ENCODE results near the gene TMEM163.

The TMEM163 gene

GRCh38 chr2:134553657-134554056, 165.1 kb downstream of the TMEM163 start:
- Histone ChIP-seq H3K23ac (ENCODE audit: low read length) (no peak overlapping the region), H3K36me3 (ENCODE audit: control insufficient read depth, insufficient read depth, low read length) (no peaks in the 10 kb centered on the region), H3K27me3 (ENCODE audit: insufficient read depth, low read length, poor library complexity) (no peaks in the 10 kb centered on the region), H4K8ac (ENCODE audit: low read depth, low read length) (no peak overlapping the region), H3K9ac (ENCODE audit: low read length) (no peak overlapping the region), H2BK120ac (ENCODE audit: low read depth, low read length) (no peak overlapping the region), H3K4me1 (ENCODE audit: control insufficient read depth, low read depth, low read length) (no peaks in the 10 kb centered on the region), H2BK15ac (replicated peaks; ENCODE audit: low read depth) (no peak overlapping the region), H2AK5ac (ENCODE audit: low read length) (no peak overlapping the region), H3K4me2 (ENCODE audit: low read length) (no peak overlapping the region), H2BK5ac (ENCODE audit: low read length) (no peak overlapping the region), H3K4ac (ENCODE audit: low read depth, low read length) (no peak overlapping the region), H3K79me2 (ENCODE audit: control insufficient read depth, insufficient read depth, low read length) (no peaks in the 10 kb centered on the region), H3K4me3 (ENCODE audit: low read length) (no peak overlapping the region), H3K56ac (ENCODE audit: low read length) (no peak overlapping the region), H3K27ac (ENCODE audit: low read depth, low read length) (no peak overlapping the region), H3K79me1 (ENCODE audit: low read length) (no peaks in the 10 kb centered on the region), H3K18ac (ENCODE audit: low read length) (no peak overlapping the region), H4K5ac (ENCODE audit: low read length) (no peak overlapping the region)
- no peak for DNase-seq
- WGBS (ENCODE audit: extremely low coverage, insufficient coverage, low lambda C conversion rate): no CpG with 5 or more reads among the region's 7 CpGs

GRCh38 chr2:134550566-134551164, 168.1 kb downstream of the TMEM163 start:
- H3K23ac ChIP-seq (ENCODE audit: low read length): no peak overlapping the region
- H3K4me1 ChIP-seq (ENCODE audit: control insufficient read depth, low read depth, low read length): no peaks in the 10 kb centered on the region
- WGBS (ENCODE audit: extremely low coverage, insufficient coverage, low lambda C conversion rate): no CpG with 5 or more reads among the region's 13 CpGs
- no peak overlapping the region for H3K4ac ChIP-seq (ENCODE audit: low read depth, low read length)
- H2BK5ac ChIP-seq (ENCODE audit: low read length): no peak overlapping the region
- H3K18ac ChIP-seq (ENCODE audit: low read length): no peak overlapping the region
- no peak overlapping the region for H3K56ac ChIP-seq (ENCODE audit: low read length)
- no peak overlapping the region for H3K4me3 ChIP-seq (ENCODE audit: low read length)
- H2BK120ac ChIP-seq (ENCODE audit: low read depth, low read length): no peak overlapping the region
- H4K5ac ChIP-seq (ENCODE audit: low read length): no peak overlapping the region
- no peak overlapping the region for H2BK15ac ChIP-seq (replicated peaks; ENCODE audit: low read depth)
- no peak overlapping the region for H2AK5ac ChIP-seq (ENCODE audit: low read length)
- no peaks in the 10 kb centered on the region for H3K36me3 ChIP-seq (ENCODE audit: control insufficient read depth, insufficient read depth, low read length)
- H3K79me2 ChIP-seq (ENCODE audit: control insufficient read depth, insufficient read depth, low read length): no peaks in the 10 kb centered on the region
- no peak overlapping the region for H3K4me2 ChIP-seq (ENCODE audit: low read length)
- H4K8ac ChIP-seq (ENCODE audit: low read depth, low read length): no peak overlapping the region
- H3K27me3 ChIP-seq (ENCODE audit: insufficient read depth, low read length, poor library complexity): no peaks in the 10 kb centered on the region
- no peaks in the 10 kb centered on the region for H3K79me1 ChIP-seq (ENCODE audit: low read length)
- DNase-seq: no peak
- no peak overlapping the region for H3K27ac ChIP-seq (ENCODE audit: low read depth, low read length)
- no peak overlapping the region for H3K9ac ChIP-seq (ENCODE audit: low read length)

GRCh38 chr2:134549104-134549503, 169.7 kb downstream of the TMEM163 start:
- H2BK5ac ChIP-seq (ENCODE audit: low read length): no peak overlapping the region
- H3K23ac ChIP-seq (ENCODE audit: low read length): no peak overlapping the region
- H3K56ac ChIP-seq (ENCODE audit: low read length): no peak overlapping the region
- H4K5ac ChIP-seq (ENCODE audit: low read length): no peak overlapping the region
- no peak for DNase-seq
- H3K79me1 ChIP-seq (ENCODE audit: low read length): no peaks in the 10 kb centered on the region
- no peak overlapping the region for H3K27ac ChIP-seq (ENCODE audit: low read depth, low read length)
- no peak overlapping the region for H3K4me2 ChIP-seq (ENCODE audit: low read length)
- H3K36me3 ChIP-seq (ENCODE audit: control insufficient read depth, insufficient read depth, low read length): no peaks in the 10 kb centered on the region
- no peak overlapping the region for H2BK15ac ChIP-seq (replicated peaks; ENCODE audit: low read depth)
- no peak overlapping the region for H2AK5ac ChIP-seq (ENCODE audit: low read length)
- H3K4me1 ChIP-seq (ENCODE audit: control insufficient read depth, low read depth, low read length): no peaks in the 10 kb centered on the region
- no peak overlapping the region for H3K4me3 ChIP-seq (ENCODE audit: low read length)
- H3K27me3 ChIP-seq (ENCODE audit: insufficient read depth, low read length, poor library complexity): no peaks in the 10 kb centered on the region
- H2BK120ac ChIP-seq (ENCODE audit: low read depth, low read length): no peak overlapping the region
- H3K79me2 ChIP-seq (ENCODE audit: control insufficient read depth, insufficient read depth, low read length): no peaks in the 10 kb centered on the region
- H3K18ac ChIP-seq (ENCODE audit: low read length): no peak overlapping the region
- H3K9ac ChIP-seq (ENCODE audit: low read length): no peak overlapping the region
- H3K4ac ChIP-seq (ENCODE audit: low read depth, low read length): no peak overlapping the region
- WGBS (ENCODE audit: extremely low coverage, insufficient coverage, low lambda C conversion rate): no CpG with 5 or more reads among the region's 3 CpGs
- H4K8ac ChIP-seq (ENCODE audit: low read depth, low read length): no peak overlapping the region

GRCh38 chr2:134540990-134541389, 177.8 kb downstream of the TMEM163 start:
- no peak for DNase-seq
- Histone ChIP-seq H3K4me3 (ENCODE audit: low read length) (no peak overlapping the region), H2AK5ac (ENCODE audit: low read length) (no peak overlapping the region), H3K27ac (ENCODE audit: low read depth, low read length) (no peak overlapping the region), H3K4me2 (ENCODE audit: low read length) (no peak overlapping the region), H4K5ac (ENCODE audit: low read length) (no peak overlapping the region), H3K56ac (ENCODE audit: low read length) (no peak overlapping the region), H4K8ac (ENCODE audit: low read depth, low read length) (no peak overlapping the region), H2BK120ac (ENCODE audit: low read depth, low read length) (no peak overlapping the region), H3K4me1 (ENCODE audit: control insufficient read depth, low read depth, low read length) (no peaks in the 10 kb centered on the region), H3K18ac (ENCODE audit: low read length) (no peak overlapping the region), H2BK15ac (replicated peaks; ENCODE audit: low read depth) (no peak overlapping the region), H3K9ac (ENCODE audit: low read length) (no peak overlapping the region), H3K23ac (ENCODE audit: low read length) (no peak overlapping the region), H2BK5ac (ENCODE audit: low read length) (no peak overlapping the region), H3K4ac (ENCODE audit: low read depth, low read length) (no peak overlapping the region), H3K27me3 (ENCODE audit: insufficient read depth, low read length, poor library complexity) (no peaks in the 10 kb centered on the region), H3K79me2 (ENCODE audit: control insufficient read depth, insufficient read depth, low read length) (no peaks in the 10 kb centered on the region), H3K79me1 (ENCODE audit: low read length) (no peaks in the 10 kb centered on the region), H3K36me3 (ENCODE audit: control insufficient read depth, insufficient read depth, low read length) (no peaks in the 10 kb centered on the region)

- Histone ChIP-seq H3K27ac (ENCODE audit: low read depth, low read length) (no peak overlapping the region), H3K9ac (ENCODE audit: low read length) (no peak overlapping the region), H3K79me2 (ENCODE audit: control insufficient read depth, insufficient read depth, low read length) (no peaks in the 10 kb centered on the region), H4K5ac (ENCODE audit: low read length) (no peak overlapping the region), H3K18ac (ENCODE audit: low read length) (no peak overlapping the region), H2BK15ac (replicated peaks; ENCODE audit: low read depth) (no peak overlapping the region), H4K8ac (ENCODE audit: low read depth, low read length) (no peak overlapping the region), H3K4me2 (ENCODE audit: low read length) (no peak overlapping the region), H3K4me3 (ENCODE audit: low read length) (no peak overlapping the region), H3K4ac (ENCODE audit: low read depth, low read length) (no peak overlapping the region), H2AK5ac (ENCODE audit: low read length) (no peak overlapping the region), H2BK5ac (ENCODE audit: low read length) (no peak overlapping the region), H3K36me3 (ENCODE audit: control insufficient read depth, insufficient read depth, low read length) (no peaks in the 10 kb centered on the region), H2BK120ac (ENCODE audit: low read depth, low read length) (no peak overlapping the region), H3K27me3 (ENCODE audit: insufficient read depth, low read length, poor library complexity) (no peaks in the 10 kb centered on the region), H3K23ac (ENCODE audit: low read length) (no peak overlapping the region), H3K79me1 (ENCODE audit: low read length) (no peaks in the 10 kb centered on the region), H3K4me1 (ENCODE audit: control insufficient read depth, low read depth, low read length) (no peaks in the 10 kb centered on the region), H3K56ac (ENCODE audit: low read length) (no peak overlapping the region)
- DNase-seq: no peak
- no CpG with 5 or more reads among the region's 5 CpGs for WGBS (ENCODE audit: extremely low coverage, insufficient coverage, low lambda C conversion rate)
Measured at GRCh38 chr2:134539981-134540380, 178.8 kb downstream of the TMEM163 start.

GRCh38 chr2:134537702-134538101, 181.1 kb downstream of the TMEM163 start:
- Histone ChIP-seq H3K9ac (ENCODE audit: low read length) (no peak overlapping the region), H3K36me3 (ENCODE audit: control insufficient read depth, insufficient read depth, low read length) (no peaks in the 10 kb centered on the region), H3K4me2 (ENCODE audit: low read length) (no peak overlapping the region), H4K8ac (ENCODE audit: low read depth, low read length) (no peak overlapping the region), H3K18ac (ENCODE audit: low read length) (no peak overlapping the region), H3K4me3 (ENCODE audit: low read length) (no peak overlapping the region), H2BK15ac (replicated peaks; ENCODE audit: low read depth) (no peak overlapping the region), H3K79me1 (ENCODE audit: low read length) (no peaks in the 10 kb centered on the region), H2BK120ac (ENCODE audit: low read depth, low read length) (no peak overlapping the region), H3K27me3 (ENCODE audit: insufficient read depth, low read length, poor library complexity) (no peaks in the 10 kb centered on the region), H2AK5ac (ENCODE audit: low read length) (no peak overlapping the region), H3K23ac (ENCODE audit: low read length) (no peak overlapping the region), H2BK5ac (ENCODE audit: low read length) (no peak overlapping the region), H3K79me2 (ENCODE audit: control insufficient read depth, insufficient read depth, low read length) (no peaks in the 10 kb centered on the region), H4K5ac (ENCODE audit: low read length) (no peak overlapping the region), H3K27ac (ENCODE audit: low read depth, low read length) (no peak overlapping the region), H3K4me1 (ENCODE audit: control insufficient read depth, low read depth, low read length) (no peaks in the 10 kb centered on the region), H3K4ac (ENCODE audit: low read depth, low read length) (no peak overlapping the region), H3K56ac (ENCODE audit: low read length) (no peak overlapping the region)
- WGBS (ENCODE audit: extremely low coverage, insufficient coverage, low lambda C conversion rate): no CpG with 5 or more reads among the region's 4 CpGs
- DNase-seq: no peak

All from mesendoderm (in vitro differentiated cells).